ENCODE results near the gene OR13J1. TPM values are rescaled to one million over a fixed set of nuclear protein-coding genes. Genes with fewer than 3 reads are reported as not detected.
"Not testable (repeated sequence)": the region's sequence is repeated elsewhere in the genome, so short reads cannot be mapped to it uniquely, and the experiment has no call there.

OR13J1 gene
- polyA plus RNA-seq, 2 donors: not detected

- WGBS, 2 donors: 62 to 70% methylated on average over 8 of the region's 8 CpGs
- Histone ChIP-seq H3K36me3 (ENCODE audit: control insufficient read depth in 2 of 2, insufficient read depth in 2 of 2, low read length in 1 of 2) (no peaks in the 10 kb centered on the region), H3K4me3 (ENCODE audit: low read depth in 1 of 2, low read length in 2 of 2) (no peak overlapping the region), H3K27ac (ENCODE audit: low read depth in 2 of 2, low read length in 1 of 2) (peak overlapping the region; percentile 87 to 93), H3K27me3 (ENCODE audit: control insufficient read depth in 1 of 2, insufficient read depth in 2 of 2, low read length in 2 of 2) (no peaks in the 10 kb centered on the region), H3K9me3 (ENCODE audit: control insufficient read depth in 2 of 2, insufficient read depth in 1 of 2, low read depth in 1 of 2, low read length in 1 of 2) (no peaks in the 10 kb centered on the region), H3K4me1 (ENCODE audit: control insufficient read depth in 2 of 2, insufficient read depth in 2 of 2, low read length in 1 of 2) (peaks cover 11 to 27% of the 10 kb centered on the region in 2 donors)
These were observed 35.0 kb upstream of the OR13J1 start for GRCh38 chr9:35905051-35905781.

- Histone ChIP-seq H3K9me3 (ENCODE audit: control insufficient read depth in 2 of 2, insufficient read depth in 1 of 2, low read depth in 1 of 2, low read length in 1 of 2) (no peaks in the 10 kb centered on the region), H3K4me1 (ENCODE audit: control insufficient read depth in 2 of 2, insufficient read depth in 2 of 2, low read length in 1 of 2) (peaks cover 11 to 23% of the 10 kb centered on the region in 2 donors), H3K4me3 (ENCODE audit: low read depth in 1 of 2, low read length in 2 of 2) (no peak overlapping the region), H3K27ac (ENCODE audit: low read depth in 2 of 2, low read length in 1 of 2) (peak overlapping the region in 1 of 2 donors; percentile 6), H3K27me3 (ENCODE audit: control insufficient read depth in 1 of 2, insufficient read depth in 2 of 2, low read length in 2 of 2) (no peaks in the 10 kb centered on the region), H3K36me3 (ENCODE audit: control insufficient read depth in 2 of 2, insufficient read depth in 2 of 2, low read length in 1 of 2) (no peaks in the 10 kb centered on the region)
- 71 to 76% methylated on average over 8 of the region's 8 CpGs for WGBS, 2 donors
These were observed 34.1 kb upstream of the OR13J1 start for GRCh38 chr9:35904338-35904737.

- H3K9me3 ChIP-seq (ENCODE audit: control insufficient read depth in 2 of 2, insufficient read depth in 1 of 2, low read depth in 1 of 2, low read length in 1 of 2): no peaks in the 10 kb centered on the region
- no peaks in the 10 kb centered on the region for H3K27me3 ChIP-seq (ENCODE audit: control insufficient read depth in 1 of 2, insufficient read depth in 2 of 2, low read length in 2 of 2)
- no peaks in the 10 kb centered on the region for H3K36me3 ChIP-seq (ENCODE audit: control insufficient read depth in 2 of 2, insufficient read depth in 2 of 2, low read length in 1 of 2)
- 19 to 25% methylated on average over 3 of the region's 3 CpGs for WGBS, 2 donors
- no peak overlapping the region for H3K27ac ChIP-seq (ENCODE audit: low read depth in 2 of 2, low read length in 1 of 2)
- H3K4me3 ChIP-seq (ENCODE audit: low read depth in 1 of 2, low read length in 2 of 2): no peak overlapping the region
- H3K4me1 ChIP-seq (ENCODE audit: control insufficient read depth in 2 of 2, insufficient read depth in 2 of 2, low read length in 1 of 2): peaks cover 8 to 18% of the 10 kb centered on the region in 2 donors
These were observed 32.8 kb upstream of the OR13J1 start for GRCh38 chr9:35903049-35903448.

GRCh38 chr9:35899021-35899420 is 28.8 kb upstream of the OR13J1 start:
- Histone ChIP-seq H3K4me1 (ENCODE audit: control insufficient read depth in 2 of 2, insufficient read depth in 2 of 2, low read length in 1 of 2) (no peaks in the 10 kb centered on the region), H3K27me3 (ENCODE audit: control insufficient read depth in 1 of 2, insufficient read depth in 2 of 2, low read length in 2 of 2) (no peaks in the 10 kb centered on the region), H3K4me3 (ENCODE audit: low read depth in 1 of 2, low read length in 2 of 2) (no peak overlapping the region), H3K27ac (ENCODE audit: low read depth in 2 of 2, low read length in 1 of 2) (no peak overlapping the region), H3K36me3 (ENCODE audit: control insufficient read depth in 2 of 2, insufficient read depth in 2 of 2, low read length in 1 of 2) (no peaks in the 10 kb centered on the region), H3K9me3 (ENCODE audit: control insufficient read depth in 2 of 2, insufficient read depth in 1 of 2, low read depth in 1 of 2, low read length in 1 of 2) (peaks cover 0 to 3% of the 10 kb centered on the region in 2 donors)
- 71 to 87% methylated on average over 2 of the region's 2 CpGs for WGBS, 2 donors

- Histone ChIP-seq H3K27ac (ENCODE audit: low read depth in 2 of 2, low read length in 1 of 2) (no peak overlapping the region), H3K9me3 (ENCODE audit: control insufficient read depth in 2 of 2, insufficient read depth in 1 of 2, low read depth in 1 of 2, low read length in 1 of 2) (peaks cover 0 to 3% of the 10 kb centered on the region in 2 donors)
These were observed 28.1 kb upstream of the OR13J1 start for GRCh38 chr9:35898337-35898736.

DNA sequence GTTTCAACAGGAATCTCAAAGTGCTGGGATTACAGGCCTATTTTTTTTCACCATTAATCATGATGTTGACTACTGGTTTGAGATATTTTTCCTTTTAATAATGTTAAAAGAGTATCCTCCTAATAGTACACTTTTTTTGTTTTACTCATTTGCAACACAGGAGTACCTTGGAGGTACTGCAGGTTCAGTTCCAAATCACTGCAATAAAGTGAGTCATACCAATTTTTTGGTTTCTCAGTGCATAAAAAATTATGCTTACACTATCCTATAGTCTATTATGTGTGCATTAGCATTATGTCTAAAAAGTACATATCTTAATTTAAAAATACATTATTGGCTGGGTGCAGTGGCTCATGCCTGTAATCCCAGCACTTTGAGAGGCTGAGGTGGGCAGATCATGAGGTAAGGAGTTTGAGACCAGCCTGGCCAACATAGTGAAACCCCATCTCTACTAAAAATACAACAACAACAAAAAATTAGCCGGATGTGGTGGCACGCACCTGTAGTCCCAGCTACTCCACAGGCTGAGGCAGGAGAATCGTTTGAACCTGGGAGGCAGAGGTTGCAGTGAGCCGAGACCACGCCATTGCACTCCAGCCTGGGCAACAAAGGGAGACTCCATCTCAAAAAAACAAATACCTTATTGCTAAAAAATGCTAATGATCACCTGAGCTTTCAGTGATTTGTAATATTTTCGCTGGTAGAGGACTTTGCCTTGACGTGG is 27.3 kb upstream of the OR13J1 start:
- not testable (repeated sequence) for H3K36me3 ChIP-seq (ENCODE audit: control insufficient read depth in 2 of 2, insufficient read depth in 2 of 2, low read length in 1 of 2); H3K4me1 ChIP-seq (ENCODE audit: control insufficient read depth in 2 of 2, insufficient read depth in 2 of 2, low read length in 1 of 2); H3K27ac ChIP-seq (ENCODE audit: low read depth in 2 of 2, low read length in 1 of 2); H3K9me3 ChIP-seq (ENCODE audit: control insufficient read depth in 2 of 2, insufficient read depth in 1 of 2, low read depth in 1 of 2, low read length in 1 of 2); H3K4me3 ChIP-seq (ENCODE audit: low read depth in 1 of 2, low read length in 2 of 2); H3K27me3 ChIP-seq (ENCODE audit: control insufficient read depth in 1 of 2, insufficient read depth in 2 of 2, low read length in 2 of 2)
- WGBS, 2 donors: 82 to 86% methylated on average over 7 of the region's 7 CpGs

More at GRCh38 chr9:35898337-35898736, 28.1 kb upstream of the OR13J1 start:
- Histone ChIP-seq H3K4me3 (ENCODE audit: low read depth in 1 of 2, low read length in 2 of 2) (no peak overlapping the region), H3K36me3 (ENCODE audit: control insufficient read depth in 2 of 2, insufficient read depth in 2 of 2, low read length in 1 of 2) (no peaks in the 10 kb centered on the region), H3K4me1 (ENCODE audit: control insufficient read depth in 2 of 2, insufficient read depth in 2 of 2, low read length in 1 of 2) (no peaks in the 10 kb centered on the region), H3K27me3 (ENCODE audit: control insufficient read depth in 1 of 2, insufficient read depth in 2 of 2, low read length in 2 of 2) (no peaks in the 10 kb centered on the region)

DNA sequence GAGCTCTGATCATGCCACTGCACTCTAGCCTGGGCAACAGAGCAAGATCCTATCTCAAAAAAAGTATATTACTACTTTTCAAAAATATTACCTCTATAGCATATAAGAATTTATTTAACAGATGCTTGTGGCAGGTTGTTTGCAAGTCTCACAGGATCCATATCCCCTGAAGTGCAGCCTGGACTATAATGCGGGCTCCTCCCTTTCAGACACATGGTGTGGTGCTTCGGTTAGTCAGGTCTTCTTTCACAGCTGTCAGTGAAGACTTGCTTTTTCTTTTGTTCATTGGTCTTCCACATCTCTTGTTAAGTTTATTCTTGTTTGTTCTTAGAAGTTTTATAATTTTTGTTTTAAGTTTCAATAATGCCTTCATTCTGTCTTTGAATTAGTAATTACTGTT is 26.4 kb upstream of the OR13J1 start:
- Histone ChIP-seq H3K27me3 (ENCODE audit: control insufficient read depth in 1 of 2, insufficient read depth in 2 of 2, low read length in 2 of 2) (no peaks in the 10 kb centered on the region), H3K4me3 (ENCODE audit: low read depth in 1 of 2, low read length in 2 of 2) (no peak overlapping the region), H3K9me3 (ENCODE audit: control insufficient read depth in 2 of 2, insufficient read depth in 1 of 2, low read depth in 1 of 2, low read length in 1 of 2) (peaks cover 0 to 3% of the 10 kb centered on the region in 2 donors), H3K4me1 (ENCODE audit: control insufficient read depth in 2 of 2, insufficient read depth in 2 of 2, low read length in 1 of 2) (no peaks in the 10 kb centered on the region), H3K36me3 (ENCODE audit: control insufficient read depth in 2 of 2, insufficient read depth in 2 of 2, low read length in 1 of 2) (no peaks in the 10 kb centered on the region), H3K27ac (ENCODE audit: low read depth in 2 of 2, low read length in 1 of 2) (no peak overlapping the region)
- 94 to 98% methylated on average over 2 of the region's 2 CpGs for WGBS, 2 donors

GRCh38 chr9:35892051-35892450 is 21.9 kb upstream of the OR13J1 start:
- 75% methylated on average over 1 of the region's 1 CpG for WGBS, 2 donors
- Histone ChIP-seq H3K9me3 (ENCODE audit: control insufficient read depth in 2 of 2, insufficient read depth in 1 of 2, low read depth in 1 of 2, low read length in 1 of 2) (peaks cover 0 to 3% of the 10 kb centered on the region in 2 donors), H3K4me1 (ENCODE audit: control insufficient read depth in 2 of 2, insufficient read depth in 2 of 2, low read length in 1 of 2) (no peaks in the 10 kb centered on the region), H3K36me3 (ENCODE audit: control insufficient read depth in 2 of 2, insufficient read depth in 2 of 2, low read length in 1 of 2) (no peaks in the 10 kb centered on the region), H3K27ac (ENCODE audit: low read depth in 2 of 2, low read length in 1 of 2) (no peak overlapping the region), H3K4me3 (ENCODE audit: low read depth in 1 of 2, low read length in 2 of 2) (no peak overlapping the region), H3K27me3 (ENCODE audit: control insufficient read depth in 1 of 2, insufficient read depth in 2 of 2, low read length in 2 of 2) (no peaks in the 10 kb centered on the region)

DNA sequence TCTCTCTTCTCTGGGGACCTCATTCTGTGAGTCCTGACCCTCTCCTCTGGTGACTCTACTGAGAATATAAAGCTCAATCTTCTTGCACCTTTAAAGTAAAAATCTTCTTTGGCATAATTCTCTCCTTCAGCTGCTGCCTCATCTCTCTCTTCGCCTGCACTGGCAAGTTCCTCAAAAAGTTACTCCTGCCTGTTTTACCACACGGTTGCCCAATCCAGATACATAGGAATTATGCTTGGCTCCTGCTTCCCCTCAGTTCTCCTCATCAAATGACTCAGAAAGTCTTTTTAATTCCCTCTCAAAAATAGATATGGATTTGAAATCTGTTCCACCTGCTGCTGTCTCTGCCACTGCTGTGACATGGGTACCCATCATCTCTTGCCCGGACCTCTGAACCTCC is 21.4 kb upstream of the OR13J1 start:
- no peak overlapping the region for H3K27ac ChIP-seq (ENCODE audit: low read depth in 2 of 2, low read length in 1 of 2)
- H3K4me1 ChIP-seq (ENCODE audit: control insufficient read depth in 2 of 2, insufficient read depth in 2 of 2, low read length in 1 of 2): no peaks in the 10 kb centered on the region
- peaks cover 0 to 3% of the 10 kb centered on the region in 2 donors for H3K9me3 ChIP-seq (ENCODE audit: control insufficient read depth in 2 of 2, insufficient read depth in 1 of 2, low read depth in 1 of 2, low read length in 1 of 2)
- H3K27me3 ChIP-seq (ENCODE audit: control insufficient read depth in 1 of 2, insufficient read depth in 2 of 2, low read length in 2 of 2): no peaks in the 10 kb centered on the region
- no peak overlapping the region for H3K4me3 ChIP-seq (ENCODE audit: low read depth in 1 of 2, low read length in 2 of 2)
- 67 to 77% methylated on average over 3 of the region's 3 CpGs for WGBS, 2 donors
- no peaks in the 10 kb centered on the region for H3K36me3 ChIP-seq (ENCODE audit: control insufficient read depth in 2 of 2, insufficient read depth in 2 of 2, low read length in 1 of 2)

DNA sequence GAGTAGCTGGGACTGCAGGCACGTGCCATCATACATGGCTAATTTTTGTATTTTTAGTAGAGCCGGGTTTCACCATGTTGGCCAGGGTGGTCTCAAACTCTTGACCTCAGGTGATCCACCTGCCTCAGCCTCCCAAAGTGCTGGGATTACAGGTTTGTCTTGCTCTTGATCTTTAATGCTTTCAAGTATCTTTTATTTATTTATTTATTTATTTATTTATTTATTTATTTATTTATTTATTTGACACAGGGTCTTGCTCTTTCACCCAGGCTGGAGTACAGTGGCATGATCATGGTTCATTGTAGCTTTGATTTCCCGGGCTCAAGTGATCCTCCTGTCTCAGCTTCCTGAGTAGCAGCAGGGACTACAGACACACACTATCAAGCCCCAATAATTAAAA is 14.7 kb upstream of the OR13J1 start:
- not testable (repeated sequence) for H3K4me1 ChIP-seq (ENCODE audit: control insufficient read depth in 2 of 2, insufficient read depth in 2 of 2, low read length in 1 of 2); H3K4me3 ChIP-seq (ENCODE audit: low read depth in 1 of 2, low read length in 2 of 2); H3K9me3 ChIP-seq (ENCODE audit: control insufficient read depth in 2 of 2, insufficient read depth in 1 of 2, low read depth in 1 of 2, low read length in 1 of 2); H3K27me3 ChIP-seq (ENCODE audit: control insufficient read depth in 1 of 2, insufficient read depth in 2 of 2, low read length in 2 of 2); H3K36me3 ChIP-seq (ENCODE audit: control insufficient read depth in 2 of 2, insufficient read depth in 2 of 2, low read length in 1 of 2); H3K27ac ChIP-seq (ENCODE audit: low read depth in 2 of 2, low read length in 1 of 2)
- 87 to 90% methylated on average over 3 of the region's 3 CpGs for WGBS, 2 donors

Data from esophagus (tissue), 2 donors.